ENCODE data around the gene MCF2L2. TPM values are rescaled to one million over a fixed set of nuclear protein-coding genes. Genes with fewer than 3 reads are reported as not detected.

Gene MCF2L2
- polyA plus RNA-seq, 3 donors from 2014 or later, result 0.06 to 0.21 TPM; not detected in 1

- no peak overlapping the region for H3K27ac Mint-ChIP-seq
- no peak overlapping the region for H3K4me3 Mint-ChIP-seq
- H3K4me1 Mint-ChIP-seq, result peaks cover 11 to 15% of the 10 kb centered on the region in 2 donors
- peaks cover 0 to 2% (median 0%) of the 10 kb centered on the region in 6 donors for H3K9me3 Mint-ChIP-seq
- H3K36me3 Mint-ChIP-seq, result peaks cover 0 to 9% (median 7%) of the 10 kb centered on the region in 3 donors
- peaks cover 0 to 5% (median 2%) of the 10 kb centered on the region in 3 donors for H3K27me3 Mint-ChIP-seq (ENCODE audit: low read depth in 3 of 3)
- DNase-seq, result no peak
Measured at GRCh38 chr3:183198939-183199338, 229.5 kb downstream of the MCF2L2 start.

GRCh38 chr3:183197734-183198133 is 230.7 kb downstream of the MCF2L2 start:
- H3K9me3 Mint-ChIP-seq, result peaks cover 0 to 2% (median 0%) of the 10 kb centered on the region in 6 donors
- no peak for DNase-seq
- H3K36me3 Mint-ChIP-seq, result peaks cover 0 to 4% (median 0%) of the 10 kb centered on the region in 3 donors
- H3K4me1 Mint-ChIP-seq, result peaks cover 11 to 14% of the 10 kb centered on the region in 2 donors
- no peak overlapping the region for H3K27ac Mint-ChIP-seq
- peaks cover 0 to 5% (median 2%) of the 10 kb centered on the region in 3 donors for H3K27me3 Mint-ChIP-seq (ENCODE audit: low read depth in 3 of 3)
- no peak overlapping the region for H3K4me3 Mint-ChIP-seq

GRCh38 chr3:183195266-183195665 is 233.2 kb downstream of the MCF2L2 start:
- Mint-ChIP-seq H3K27me3 (ENCODE audit: low read depth in 3 of 3) (peaks cover 0 to 3% (median 2%) of the 10 kb centered on the region in 3 donors), H3K27ac (no peak overlapping the region), H3K4me1 (no peaks in the 10 kb centered on the region)

GRCh38 chr3:183193762-183194689 is 234.4 kb downstream of the MCF2L2 start:
- H3K36me3 Mint-ChIP-seq, result no peaks in the 10 kb centered on the region
- DNase-seq, result no peak
- no peaks in the 10 kb centered on the region for H3K9me3 Mint-ChIP-seq
- no peak overlapping the region for H3K27ac Mint-ChIP-seq
- no peaks in the 10 kb centered on the region for H3K4me1 Mint-ChIP-seq
- H3K27me3 Mint-ChIP-seq (ENCODE audit: low read depth in 3 of 3), result peaks cover 0 to 3% (median 0%) of the 10 kb centered on the region in 3 donors
- no peak overlapping the region for H3K4me3 Mint-ChIP-seq

More at GRCh38 chr3:183195266-183195665, 233.2 kb downstream of the MCF2L2 start:
- Mint-ChIP-seq H3K9me3 (no peaks in the 10 kb centered on the region), H3K36me3 (no peaks in the 10 kb centered on the region), H3K4me3 (no peak overlapping the region)
- DNase-seq, result no peak

- Mint-ChIP-seq H3K27ac (no peak overlapping the region), H3K36me3 (no peaks in the 10 kb centered on the region), H3K27me3 (ENCODE audit: low read depth in 3 of 3) (no peaks in the 10 kb centered on the region), H3K4me3 (no peak overlapping the region), H3K9me3 (no peaks in the 10 kb centered on the region), H3K4me1 (no peaks in the 10 kb centered on the region)
- no peak for DNase-seq
Measured at GRCh38 chr3:183192650-183193300, 235.6 kb downstream of the MCF2L2 start.

GRCh38 chr3:183189641-183190040 is 238.8 kb downstream of the MCF2L2 start:
- Mint-ChIP-seq H3K36me3 (no peaks in the 10 kb centered on the region), H3K27me3 (ENCODE audit: low read depth in 3 of 3) (no peaks in the 10 kb centered on the region), H3K4me1 (no peaks in the 10 kb centered on the region), H3K4me3 (no peak overlapping the region), H3K27ac (no peak overlapping the region), H3K9me3 (no peaks in the 10 kb centered on the region)
- no peak for DNase-seq

- Mint-ChIP-seq H3K36me3 (no peaks in the 10 kb centered on the region), H3K9me3 (no peaks in the 10 kb centered on the region), H3K4me1 (no peaks in the 10 kb centered on the region), H3K4me3 (no peak overlapping the region), H3K27me3 (ENCODE audit: low read depth in 3 of 3) (peaks cover 0 to 2% (median 0%) of the 10 kb centered on the region in 3 donors), H3K27ac (no peak overlapping the region)
- no peak for DNase-seq
Measured at GRCh38 chr3:183188895-183189462, 239.4 kb downstream of the MCF2L2 start.

GRCh38 chr3:183185696-183186095 is 242.7 kb downstream of the MCF2L2 start:
- Mint-ChIP-seq H3K27ac (no peak overlapping the region), H3K9me3 (no peaks in the 10 kb centered on the region), H3K27me3 (ENCODE audit: low read depth in 3 of 3) (peaks cover 0 to 3% (median 2%) of the 10 kb centered on the region in 3 donors), H3K4me1 (no peaks in the 10 kb centered on the region), H3K4me3 (no peak overlapping the region), H3K36me3 (no peaks in the 10 kb centered on the region)
- DNase-seq, result no peak

- no peak for DNase-seq
- Mint-ChIP-seq H3K9me3 (no peaks in the 10 kb centered on the region), H3K36me3 (no peaks in the 10 kb centered on the region), H3K27ac (no peak overlapping the region), H3K4me3 (no peak overlapping the region), H3K4me1 (peaks cover 0 to 4% of the 10 kb centered on the region in 2 donors), H3K27me3 (ENCODE audit: low read depth in 3 of 3) (peaks cover 1 to 10% (median 9%) of the 10 kb centered on the region in 3 donors)
Measured at GRCh38 chr3:183182732-183183610, 245.4 kb downstream of the MCF2L2 start.

GRCh38 chr3:183182073-183182472 is 246.3 kb downstream of the MCF2L2 start:
- H3K4me3 Mint-ChIP-seq, result no peak overlapping the region
- H3K9me3 Mint-ChIP-seq, result no peaks in the 10 kb centered on the region
- H3K4me1 Mint-ChIP-seq, result peaks cover 0 to 4% of the 10 kb centered on the region in 2 donors
- no peak overlapping the region for H3K27ac Mint-ChIP-seq
- peaks cover 1 to 13% (median 9%) of the 10 kb centered on the region in 3 donors for H3K27me3 Mint-ChIP-seq (ENCODE audit: low read depth in 3 of 3)
- DNase-seq, result no peak
- H3K36me3 Mint-ChIP-seq, result no peaks in the 10 kb centered on the region

- Mint-ChIP-seq H3K36me3 (no peaks in the 10 kb centered on the region), H3K4me1 (peaks cover 0 to 4% of the 10 kb centered on the region in 2 donors), H3K9me3 (no peaks in the 10 kb centered on the region), H3K27ac (no peak overlapping the region), H3K27me3 (ENCODE audit: low read depth in 3 of 3) (peaks cover 1 to 13% (median 9%) of the 10 kb centered on the region in 3 donors), H3K4me3 (no peak overlapping the region)
- no peak for DNase-seq
Measured at GRCh38 chr3:183181606-183182005, 246.8 kb downstream of the MCF2L2 start.

GRCh38 chr3:183180784-183181295 is 247.6 kb downstream of the MCF2L2 start:
- no peak overlapping the region for H3K27ac Mint-ChIP-seq
- DNase-seq, result no peak
- H3K4me1 Mint-ChIP-seq, result peaks cover 0 to 4% of the 10 kb centered on the region in 2 donors
- H3K9me3 Mint-ChIP-seq, result no peaks in the 10 kb centered on the region
- H3K36me3 Mint-ChIP-seq, result no peaks in the 10 kb centered on the region
- no peak overlapping the region for H3K4me3 Mint-ChIP-seq
- peaks cover 4 to 13% (median 10%) of the 10 kb centered on the region in 3 donors for H3K27me3 Mint-ChIP-seq (ENCODE audit: low read depth in 3 of 3)
